Measurements from ENCODE around the gene ARHGAP18. TPM values are rescaled to one million over a fixed set of nuclear protein-coding genes. Genes with fewer than 3 reads are reported as not detected.

Gene ARHGAP18
- polyA plus RNA-seq, 3 donors, result 7.6 to 13.8 (median 13.0) TPM

GRCh38 chr6:129697788-129698187, 12.2 kb downstream of the ARHGAP18 start:
- 72 to 88% (median 86%) methylated on average over 2 of the region's 2 CpGs for WGBS, 3 donors
- H3K27ac ChIP-seq (ENCODE audit: low read depth, low read length), result no peak overlapping the region

DNA sequence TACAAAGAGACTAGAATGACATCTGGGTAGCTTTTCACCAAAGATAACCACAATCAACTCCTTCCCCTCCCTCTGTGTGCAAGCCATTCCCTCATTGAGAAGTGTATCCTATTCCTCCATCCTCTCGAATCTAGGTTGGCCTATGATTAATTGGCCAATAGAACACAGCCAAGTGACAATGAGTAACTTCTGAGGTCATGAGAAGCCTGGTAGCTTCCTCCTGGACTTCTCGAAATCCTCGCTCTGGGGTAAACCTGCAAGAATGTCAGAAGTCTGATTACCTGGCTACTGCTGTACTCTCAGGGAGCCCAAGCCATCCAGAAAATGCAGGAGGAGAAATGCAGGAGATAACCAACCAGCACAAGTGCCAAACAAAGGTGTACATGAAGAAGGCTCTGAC, 13.1 kb downstream of the ARHGAP18 start:
- WGBS, 3 donors, result 52 to 74% (median 73%) methylated on average over 3 of the region's 3 CpGs
- no peak overlapping the region for H3K27ac ChIP-seq (ENCODE audit: low read depth, low read length)

DNA sequence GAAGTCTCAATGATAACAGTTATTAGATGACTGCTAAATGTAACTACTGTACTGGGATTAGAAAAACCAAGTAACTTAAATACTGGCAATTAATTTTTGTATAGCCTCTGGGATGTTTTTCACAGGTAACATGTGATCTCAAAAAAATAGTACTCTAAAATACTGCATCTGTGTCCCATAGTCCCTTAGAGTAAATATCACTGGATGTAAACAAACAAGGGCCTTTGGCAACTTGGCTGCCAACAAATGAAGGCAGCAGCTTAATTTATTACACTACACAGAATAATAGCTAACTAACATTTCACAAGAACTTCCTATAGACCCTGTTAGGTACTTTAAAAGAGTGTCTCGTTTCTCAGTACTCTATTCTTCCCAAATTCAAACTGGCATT, 14.0 kb downstream of the ARHGAP18 start:
- 42 to 46% (median 43%) methylated on average over 1 of the region's 1 CpG for WGBS, 3 donors
- no peak overlapping the region for H3K27ac ChIP-seq (ENCODE audit: low read depth, low read length)

DNA sequence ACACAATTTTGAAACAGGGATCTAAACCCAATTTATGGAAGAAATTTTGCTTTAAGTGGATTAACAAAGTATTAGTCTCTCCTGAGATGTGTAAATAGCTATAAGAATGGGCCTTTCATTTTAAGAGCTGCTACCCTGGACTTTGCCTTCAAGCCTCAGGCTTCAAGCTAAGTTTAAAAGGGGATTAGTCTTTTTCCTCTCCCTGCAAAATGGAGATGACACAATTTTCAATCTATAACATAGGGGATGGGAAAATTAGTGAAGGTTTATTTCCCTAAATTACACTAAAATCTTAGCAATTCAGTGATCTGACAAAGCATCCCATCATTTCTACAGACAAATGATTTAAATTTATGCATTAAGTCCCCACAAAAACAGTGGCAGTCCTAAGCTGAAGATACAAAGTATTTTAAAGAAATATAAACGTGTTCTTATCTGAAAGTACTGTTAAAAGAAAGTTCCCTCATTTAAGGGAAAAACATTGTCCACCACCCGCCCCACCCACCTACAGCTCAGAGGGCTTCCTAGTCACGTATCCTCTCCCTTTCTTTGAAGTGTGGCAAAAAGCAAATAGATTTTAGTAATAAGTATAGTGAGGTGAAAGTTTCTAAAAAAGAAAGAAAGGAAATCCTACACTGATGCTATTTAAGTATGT, 14.5 kb downstream of the ARHGAP18 start:
- H3K27ac ChIP-seq (ENCODE audit: low read depth, low read length), result no peak overlapping the region

DNA sequence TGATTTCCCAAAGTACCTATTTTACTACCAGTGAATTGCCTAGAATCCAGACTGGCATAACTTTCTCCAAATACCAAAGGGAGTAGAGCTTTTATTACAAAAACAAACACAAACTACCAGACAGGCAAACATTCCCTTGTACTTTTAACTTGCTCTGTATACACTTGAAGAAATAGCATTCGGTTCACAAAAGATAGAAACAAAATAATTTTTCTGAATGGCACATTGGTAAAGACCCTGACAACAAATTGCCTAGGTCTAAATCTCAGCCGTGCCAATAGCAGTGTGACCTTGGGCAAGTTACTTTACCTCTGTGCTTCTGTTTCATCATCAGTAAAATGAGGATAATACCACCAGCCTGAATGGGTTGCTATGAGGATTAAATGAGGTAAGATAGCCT, 15.9 kb downstream of the ARHGAP18 start:
- no peak overlapping the region for H3K27ac ChIP-seq (ENCODE audit: low read depth, low read length)
- 29 to 86% (median 84%) methylated on average over 2 of the region's 2 CpGs for WGBS, 3 donors

More for the DNA sequence above, 14.5 kb downstream of the ARHGAP18 start:
- 34 to 40% (median 39%) methylated on average over 3 of the region's 3 CpGs for WGBS, 3 donors

DNA sequence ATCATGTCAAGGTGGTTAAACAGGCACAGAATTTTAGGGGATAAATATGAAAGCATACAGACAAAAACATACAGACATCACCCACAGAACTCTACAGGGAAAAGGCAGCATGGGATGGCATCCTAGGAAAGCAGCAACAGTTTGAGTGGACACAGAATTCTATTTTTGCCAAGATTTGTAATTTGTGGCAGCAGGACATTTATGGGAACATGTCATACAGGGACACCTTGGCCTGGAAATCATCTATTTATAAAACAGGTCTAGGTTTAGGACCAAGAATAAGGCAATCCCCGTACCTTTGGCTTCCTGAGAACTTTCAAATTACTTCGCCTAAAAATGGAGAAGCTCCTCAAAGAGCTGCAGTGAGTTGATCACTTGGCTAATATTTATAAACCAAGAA, 17.5 kb downstream of the ARHGAP18 start:
- H3K27ac ChIP-seq (ENCODE audit: low read depth, low read length), result no peak overlapping the region
- WGBS, 3 donors, result 57 to 78% (median 67%) methylated on average over 2 of the region's 2 CpGs

- no peak overlapping the region for H3K27ac ChIP-seq (ENCODE audit: low read depth, low read length)
- WGBS, 3 donors, result 42 to 85% (median 56%) methylated on average over 1 of the region's 1 CpG
Observed at GRCh38 chr6:129691709-129692108, 18.3 kb downstream of the ARHGAP18 start.

- 82 to 96% (median 95%) methylated on average over 5 of the region's 5 CpGs for WGBS, 3 donors
- H3K27ac ChIP-seq (ENCODE audit: low read depth, low read length), result no peak overlapping the region
Observed at GRCh38 chr6:129691043-129691640, 18.8 kb downstream of the ARHGAP18 start.

GRCh38 chr6:129686941-129687627, 22.9 kb downstream of the ARHGAP18 start:
- 53 to 91% (median 61%) methylated on average over 6 to 7 of the region's 7 CpGs for WGBS, 3 donors
- no peak overlapping the region for H3K27ac ChIP-seq (ENCODE audit: low read depth, low read length)

DNA sequence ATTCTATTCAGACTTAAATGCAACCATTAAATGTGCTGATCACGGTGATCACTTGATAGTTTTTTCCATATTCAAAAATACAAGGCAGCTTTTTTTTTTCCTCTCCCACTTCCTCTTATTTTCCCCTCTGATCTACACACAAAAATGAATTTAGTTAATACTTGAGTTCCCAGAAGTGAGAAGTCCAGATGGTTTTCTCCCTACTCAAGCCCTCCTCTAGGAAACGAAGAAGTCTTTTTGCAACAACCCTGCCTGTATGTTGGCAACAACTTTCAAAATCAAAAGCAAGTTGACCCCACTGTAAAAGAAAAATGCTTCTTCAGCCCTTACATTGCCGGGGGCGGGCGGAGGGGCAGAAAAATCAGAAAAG, 24.3 kb downstream of the ARHGAP18 start:
- no peak overlapping the region for H3K27ac ChIP-seq (ENCODE audit: low read depth, low read length)
- 42 to 82% (median 54%) methylated on average over 5 of the region's 5 CpGs for WGBS, 3 donors

DNA sequence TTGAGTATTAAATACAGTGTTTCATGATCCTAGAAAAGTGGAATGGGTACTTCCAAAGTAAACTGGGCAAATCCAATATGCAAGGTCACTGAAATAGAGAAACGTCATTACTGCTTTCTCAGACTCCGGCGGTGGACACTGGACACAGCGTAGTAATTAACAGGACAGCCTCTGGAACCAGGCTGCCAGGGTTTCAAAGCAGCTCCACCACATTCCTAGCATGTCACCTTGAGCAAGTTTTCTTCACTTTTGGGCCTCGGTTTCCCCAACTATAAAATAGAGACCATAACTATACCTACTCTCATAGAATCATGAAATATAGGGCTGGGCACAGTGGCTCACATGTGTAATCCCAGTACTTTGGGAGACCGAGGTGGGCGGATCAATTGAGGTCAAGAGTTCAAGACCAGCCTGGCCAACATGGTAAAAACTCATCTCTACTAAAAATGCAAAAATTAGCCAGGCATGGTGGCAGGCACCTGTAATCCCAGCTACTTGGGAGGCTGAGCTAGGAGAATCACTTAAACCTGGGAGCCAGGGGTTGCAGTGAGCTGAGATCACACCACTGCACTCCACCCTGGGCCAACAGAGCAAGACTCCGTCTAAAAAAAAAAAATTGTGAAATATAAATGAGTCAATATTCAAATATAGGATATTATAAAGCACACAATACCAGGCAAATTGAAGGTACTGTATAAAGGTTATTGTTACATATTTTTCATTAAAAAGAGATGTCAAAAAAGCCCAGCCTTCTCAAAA, 24.9 kb downstream of the ARHGAP18 start:
- WGBS, 3 donors, result 41 to 86% (median 85%) methylated on average over 8 of the region's 8 CpGs
- no peak overlapping the region for H3K27ac ChIP-seq (ENCODE audit: low read depth, low read length)

DNA sequence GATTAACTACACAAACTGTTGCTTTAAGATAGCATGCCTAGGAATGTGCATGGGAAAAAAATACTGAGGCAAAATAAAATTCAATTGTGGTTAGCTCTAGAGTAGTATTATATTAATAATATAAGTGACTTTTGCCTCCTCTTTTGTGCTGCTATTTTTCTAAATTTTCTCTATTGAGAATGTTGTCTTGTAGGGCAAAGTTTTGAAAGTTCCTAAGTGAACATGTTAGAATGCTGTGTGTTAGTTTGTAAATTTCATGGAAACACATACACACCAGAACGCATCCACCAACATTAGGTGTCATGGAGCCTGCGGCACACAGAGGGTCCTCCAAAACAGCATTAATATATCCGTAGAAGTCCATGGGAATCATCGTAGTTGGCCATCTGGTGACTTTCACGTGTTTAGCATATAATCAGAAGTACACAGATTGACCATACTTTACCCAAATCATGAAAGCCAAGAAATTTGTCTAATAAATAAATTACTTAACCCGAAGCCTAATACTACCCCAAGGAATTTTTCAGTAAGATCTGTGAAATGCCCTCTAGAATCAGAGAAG, 25.6 kb downstream of the ARHGAP18 start:
- 26 to 85% (median 75%) methylated on average over 6 of the region's 6 CpGs for WGBS, 3 donors
- H3K27ac ChIP-seq (ENCODE audit: low read depth, low read length), result no peak overlapping the region

- no peak overlapping the region for H3K27ac ChIP-seq (ENCODE audit: low read depth, low read length)
- 16 to 27% (median 24%) methylated on average over 9 of the region's 9 CpGs for WGBS, 3 donors
Observed at GRCh38 chr6:129683601-129684322, 26.2 kb downstream of the ARHGAP18 start.

DNA sequence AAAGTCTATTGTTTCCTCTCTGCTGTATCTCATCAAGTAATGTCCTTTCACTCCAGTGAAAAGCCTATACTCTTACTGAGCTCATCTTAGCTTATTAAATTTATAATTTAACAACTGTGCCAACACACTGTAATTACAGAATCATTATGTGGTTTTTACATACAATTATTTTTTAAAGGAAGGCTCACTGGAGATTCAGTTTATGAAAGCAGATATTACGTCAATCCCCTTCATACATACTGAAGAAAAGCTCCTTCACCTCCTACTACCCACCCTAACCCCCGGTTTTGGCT, 28.1 kb downstream of the ARHGAP18 start:
- WGBS, 3 donors, result 82 to 94% (median 89%) methylated on average over 2 of the region's 2 CpGs
- H3K27ac ChIP-seq (ENCODE audit: low read depth, low read length), result no peak overlapping the region

- 73 to 83% (median 80%) methylated on average over 4 of the region's 4 CpGs for WGBS, 3 donors
- no peak overlapping the region for H3K27ac ChIP-seq (ENCODE audit: low read depth, low read length)
Observed at GRCh38 chr6:129680633-129681032, 29.3 kb downstream of the ARHGAP18 start.

DNA sequence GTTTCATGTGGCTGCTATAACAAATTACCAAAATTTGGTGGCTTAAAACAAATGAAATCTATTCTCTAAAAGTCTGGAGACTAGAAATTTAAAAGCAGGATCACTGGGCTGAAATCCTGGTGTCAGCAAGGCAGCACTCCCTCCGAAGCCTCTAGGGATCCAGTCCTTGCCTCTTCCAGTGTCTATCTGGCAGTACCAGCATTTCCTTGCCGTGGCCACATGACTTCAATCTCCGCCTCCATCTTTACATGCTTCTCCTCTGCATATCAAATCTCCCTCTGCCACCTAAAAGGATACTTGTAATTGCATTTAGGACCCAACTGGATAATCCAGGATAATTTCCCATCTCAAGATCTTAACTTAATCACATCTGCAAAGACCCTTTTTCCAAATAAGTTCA, 30.2 kb downstream of the ARHGAP18 start:
- H3K27ac ChIP-seq (ENCODE audit: low read depth, low read length), result no peak overlapping the region
- 41 to 76% (median 62%) methylated on average over 3 of the region's 3 CpGs for WGBS, 3 donors

DNA sequence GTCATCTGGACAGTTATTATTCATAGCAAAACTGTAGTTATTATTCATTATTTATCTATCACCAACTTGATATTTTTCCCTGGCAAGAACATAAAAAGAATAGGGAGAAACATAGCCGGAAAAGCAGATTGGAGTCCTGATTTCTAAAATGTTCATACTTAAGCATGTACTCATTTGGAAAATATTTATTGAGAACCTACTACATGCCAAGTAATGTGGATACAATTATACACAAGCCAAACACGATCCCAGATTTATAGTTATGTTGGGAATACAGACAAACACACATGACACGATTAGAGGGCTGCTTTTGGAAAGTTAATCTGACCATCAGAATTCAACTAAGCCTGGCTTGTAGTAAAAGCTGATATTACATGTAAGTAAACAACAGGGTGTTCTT, 30.7 kb downstream of the ARHGAP18 start:
- no peak overlapping the region for H3K27ac ChIP-seq (ENCODE audit: low read depth, low read length)
- 32 to 55% (median 49%) methylated on average over 3 of the region's 3 CpGs for WGBS, 3 donors

DNA sequence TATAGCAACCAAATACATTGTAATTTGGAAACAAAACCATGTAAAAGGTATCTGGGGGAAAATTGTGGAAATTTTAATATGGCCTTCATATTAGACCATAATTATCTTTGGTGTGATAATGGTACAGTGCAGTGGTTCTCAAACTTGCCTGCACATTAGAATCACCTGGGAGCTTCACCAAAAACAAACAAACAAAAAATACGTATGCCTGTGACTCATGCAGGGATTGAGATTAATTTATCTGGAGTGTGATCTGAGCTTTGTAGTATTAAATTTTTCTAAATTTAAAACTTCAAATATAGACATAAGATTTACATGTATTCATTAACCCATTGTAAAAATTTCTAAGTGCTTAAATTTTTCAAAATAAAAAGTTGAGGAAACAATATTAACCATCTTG, 31.5 kb downstream of the ARHGAP18 start:
- H3K27ac ChIP-seq (ENCODE audit: low read depth, low read length), result no peak overlapping the region
- WGBS, 3 donors, result 19 to 65% (median 64%) methylated on average over 1 of the region's 1 CpG

Measured in adipose tissue (tissue), 3 donors.